Smooth muscle cell (in vitro differentiated cells): ENCODE data around the gene CTDSP2. TPM values are rescaled to one million over a fixed set of nuclear protein-coding genes. Genes with fewer than 3 reads are reported as not detected.

Experiments
- DNase-seq: peaks from one replicate; lab custom pipeline; 2025; ENCODE audit not compliant: unreplicated experiment; lab: John Stamatoyannopoulos, UW
- H2AFZ ChIP-seq: fragments of 200-600 bp; sonication (generic); 2 replicates; pipeline ENCODE4 v1.6.0; 2016; ENCODE audit warnings: antibody characterized with exemption, low read depth, mild to moderate bottlenecking
- H3F3A ChIP-seq: fragments of 200-600 bp; sonication (generic); 2 replicates; pipeline ENCODE4 v1.6.0; 2017; ENCODE audit warnings: antibody characterized with exemption, low read depth
- H3K27ac ChIP-seq: fragments of 200-600 bp; sonication (generic); 2 replicates; pipeline ENCODE4 v1.5.1; 2016; ENCODE audit warnings: low read depth, mild to moderate bottlenecking
- H3K27me3 ChIP-seq: fragments of 200-600 bp; sonication (generic); 2 replicates; pipeline ENCODE4 v1.6.1; 2016; ENCODE audit warnings: low read depth, mild to moderate bottlenecking
- H3K36me3 ChIP-seq: fragments of 200-600 bp; sonication (generic); 2 replicates; pipeline ENCODE4 v1.5.1; 2016; ENCODE audit warnings: low read depth
- H3K4me1 ChIP-seq: fragments of 200-600 bp; sonication (generic); 2 replicates; pipeline ENCODE4 v1.5.1; 2016; ENCODE audit warnings: low read depth
- H3K4me2 ChIP-seq: fragments of 200-600 bp; sonication (generic); 2 replicates; pipeline ENCODE4 v1.6.0; 2016; ENCODE audit warnings: mild to moderate bottlenecking
- H3K4me3 ChIP-seq: fragments of 200-600 bp; sonication (generic); 2 replicates; pipeline ENCODE4 v1.5.1; 2016; ENCODE audit warnings: mild to moderate bottlenecking
- H3K79me2 ChIP-seq: fragments of 200-600 bp; sonication (generic); 2 replicates; pipeline ENCODE4 v1.6.0; 2016; ENCODE audit warnings: low read depth, mild to moderate bottlenecking
- H3K9ac ChIP-seq: fragments of 200-600 bp; sonication (generic); 2 replicates; pipeline ENCODE4 v1.6.0; 2016; ENCODE audit warnings: low read depth
- H3K9me3 ChIP-seq: fragments of 200-600 bp; sonication (generic); replicated peaks from 2 replicates; pipeline ENCODE4 v1.5.1; 2016; ENCODE audit warnings: low read depth
- H4K20me1 ChIP-seq: fragments of 200-600 bp; sonication (generic); 2 replicates; pipeline ENCODE4 v1.6.0; 2016; ENCODE audit warnings: low read depth
- WGBS: methylation state at CpG from one replicate; pipeline ENCODE4 v1.1.7; 2016; ENCODE audit warnings: low lambda C conversion rate; 5-methylcytosine and 5-hydroxymethylcytosine counted together
- polyA plus RNA-seq: library from polyadenylated mRNA; unstranded; fragments of >200 nt; fragmentation: Nextera tagmentation; extraction: Ambion mirVana; gene quantifications from 2 replicates; pipeline ENCODE4 v1.2.1, GENCODE V29; 2016
- total RNA-seq: library from RNA; depleted of rRNA; stranded (reverse); fragments of >200 nt; gene quantifications from 2 replicates; pipeline ENCODE4 v1.2.3, GENCODE V29; 2014
- TF ChIP-seq, protein P1 (sequence below): fragments of 200-600 bp; sonication (generic); IDR thresholded peaks from 2 replicates; pipeline ENCODE4 v1.5.1; 2017; ENCODE audit warnings: borderline replicate concordance, mild to moderate bottlenecking, antibody characterized with exemption; ENCODE audit not compliant: insufficient read depth, poor library complexity, severe bottlenecking

Gene CTDSP2
- total and polyA plus RNA-seq, 2 experiments from 2014 or later, result 62.0 to 77.4 TPM

DNA sequence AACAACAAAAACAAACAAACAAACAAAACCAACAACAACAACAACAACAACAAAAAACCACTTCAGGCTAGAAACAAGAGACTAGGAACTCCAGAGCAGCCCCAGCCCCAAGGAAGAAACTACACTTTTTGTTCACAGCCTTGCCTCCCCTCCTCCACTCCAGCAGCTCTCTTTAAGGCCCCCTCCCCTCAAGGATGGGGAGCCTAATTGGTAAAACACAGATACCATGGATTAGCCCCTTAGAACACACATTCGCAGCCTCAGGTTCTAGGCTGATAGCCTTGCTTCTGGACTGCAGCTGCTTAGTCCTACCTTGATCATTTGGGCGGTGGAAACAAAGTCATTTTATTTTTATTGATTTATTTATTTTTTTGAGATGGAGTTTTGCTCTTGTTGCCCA is 16.1 kb downstream of the CTDSP2 start:
- Histone ChIP-seq H3K4me1 (peaks cover 37% of the 10 kb centered on the region), H3K9ac (no peak overlapping the region), H3K36me3 (peaks cover 12% of the 10 kb centered on the region), H2AFZ (no peak overlapping the region), H3F3A (peaks cover 10% of the 10 kb centered on the region), H3K79me2 (peaks cover 93% of the 10 kb centered on the region), H4K20me1 (peaks cover 100% of the 10 kb centered on the region), H3K4me3 (no peak overlapping the region), H3K4me2 (no peak overlapping the region), H3K9me3 (no peaks in the 10 kb centered on the region), H3K27me3 (no peaks in the 10 kb centered on the region), H3K27ac (no peak overlapping the region)
- TF ChIP-seq, protein P1, sequence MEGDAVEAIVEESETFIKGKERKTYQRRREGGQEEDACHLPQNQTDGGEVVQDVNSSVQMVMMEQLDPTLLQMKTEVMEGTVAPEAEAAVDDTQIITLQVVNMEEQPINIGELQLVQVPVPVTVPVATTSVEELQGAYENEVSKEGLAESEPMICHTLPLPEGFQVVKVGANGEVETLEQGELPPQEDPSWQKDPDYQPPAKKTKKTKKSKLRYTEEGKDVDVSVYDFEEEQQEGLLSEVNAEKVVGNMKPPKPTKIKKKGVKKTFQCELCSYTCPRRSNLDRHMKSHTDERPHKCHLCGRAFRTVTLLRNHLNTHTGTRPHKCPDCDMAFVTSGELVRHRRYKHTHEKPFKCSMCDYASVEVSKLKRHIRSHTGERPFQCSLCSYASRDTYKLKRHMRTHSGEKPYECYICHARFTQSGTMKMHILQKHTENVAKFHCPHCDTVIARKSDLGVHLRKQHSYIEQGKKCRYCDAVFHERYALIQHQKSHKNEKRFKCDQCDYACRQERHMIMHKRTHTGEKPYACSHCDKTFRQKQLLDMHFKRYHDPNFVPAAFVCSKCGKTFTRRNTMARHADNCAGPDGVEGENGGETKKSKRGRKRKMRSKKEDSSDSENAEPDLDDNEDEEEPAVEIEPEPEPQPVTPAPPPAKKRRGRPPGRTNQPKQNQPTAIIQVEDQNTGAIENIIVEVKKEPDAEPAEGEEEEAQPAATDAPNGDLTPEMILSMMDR, result no peak
- 97% methylated on average over 2 of the region's 2 CpGs for WGBS
- no peak for DNase-seq

- no peak overlapping the region for H3K27ac ChIP-seq
- TF ChIP-seq, protein P1, result no peak
- no peak overlapping the region for H3K4me2 ChIP-seq
- peaks cover 10% of the 10 kb centered on the region for H3F3A ChIP-seq
- 95% methylated on average over 10 of the region's 10 CpGs for WGBS
- H3K9ac ChIP-seq, result no peak overlapping the region
- peaks cover 81% of the 10 kb centered on the region for H3K79me2 ChIP-seq
- H2AFZ ChIP-seq, result no peak overlapping the region
- no peak overlapping the region for H3K4me3 ChIP-seq
- no peaks in the 10 kb centered on the region for H3K27me3 ChIP-seq
- DNase-seq, result no peak
- no peaks in the 10 kb centered on the region for H3K9me3 ChIP-seq
- H3K36me3 ChIP-seq, result peaks cover 12% of the 10 kb centered on the region
- H3K4me1 ChIP-seq, result peaks cover 28% of the 10 kb centered on the region
- H4K20me1 ChIP-seq, result peaks cover 100% of the 10 kb centered on the region
Measured at GRCh38 chr12:57829025-57829777, 17.3 kb downstream of the CTDSP2 start.

DNA sequence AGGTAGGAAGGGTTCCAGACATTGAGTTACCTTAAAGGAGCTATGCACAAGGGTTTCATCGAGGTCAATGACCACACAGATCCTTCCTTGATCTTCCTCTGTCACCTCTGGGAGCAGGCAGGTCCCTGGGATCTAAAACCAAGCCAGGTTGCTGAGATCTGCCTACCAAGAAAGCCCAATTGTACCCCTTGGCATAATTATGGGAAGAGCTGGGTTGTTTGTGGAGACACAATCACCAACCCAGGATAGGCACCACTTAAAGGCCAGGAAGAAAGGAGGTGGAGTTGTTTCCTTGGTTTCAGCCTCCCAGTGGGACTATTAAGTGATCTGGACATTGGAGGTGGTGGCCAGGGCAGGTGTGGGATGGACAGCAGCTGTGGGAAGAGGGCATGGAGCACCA is 19.6 kb downstream of the CTDSP2 start:
- Histone ChIP-seq H3K9me3 (no peaks in the 10 kb centered on the region), H3K27me3 (no peaks in the 10 kb centered on the region), H3F3A (peaks cover 6% of the 10 kb centered on the region), H3K4me2 (no peak overlapping the region), H3K4me1 (peaks cover 5% of the 10 kb centered on the region), H4K20me1 (peaks cover 100% of the 10 kb centered on the region), H3K9ac (no peak overlapping the region), H3K4me3 (no peak overlapping the region), H2AFZ (no peak overlapping the region), H3K79me2 (peaks cover 59% of the 10 kb centered on the region), H3K27ac (no peak overlapping the region), H3K36me3 (peaks cover 12% of the 10 kb centered on the region)
- 93% methylated on average over 1 of the region's 1 CpG for WGBS
- TF ChIP-seq, protein P1, result no peak
- DNase-seq, result no peak

- Histone ChIP-seq H4K20me1 (peaks cover 100% of the 10 kb centered on the region), H3K36me3 (peaks cover 12% of the 10 kb centered on the region), H3K9me3 (no peaks in the 10 kb centered on the region), H3K79me2 (peaks cover 53% of the 10 kb centered on the region), H3K4me2 (no peak overlapping the region), H3F3A (peaks cover 6% of the 10 kb centered on the region), H3K4me3 (no peak overlapping the region), H3K27me3 (no peaks in the 10 kb centered on the region), H2AFZ (no peak overlapping the region), H3K27ac (no peak overlapping the region), H3K9ac (no peak overlapping the region), H3K4me1 (no peaks in the 10 kb centered on the region)
- 93% methylated on average over 2 of the region's 2 CpGs for WGBS
- TF ChIP-seq, protein P1, result no peak
- DNase-seq, result no peak
Measured at GRCh38 chr12:57826400-57826799, 20.1 kb downstream of the CTDSP2 start.
